Common myeloid progenitor, CD34-positive (primary cell): Measurements from ENCODE around the gene HTR3E. TPM values are rescaled to one million over a fixed set of nuclear protein-coding genes. Genes with fewer than 3 reads are reported as not detected.
A peak's percentile ranks its signal among the peaks of the same experiment; 100 is the strongest.

Experiments used
- CTCF ChIA-PET: fragments of 350-600 bp; sonication (Branson Sonifier 250); formaldehyde crosslinking; loops from one replicate; lab custom pipeline; 2021; ENCODE audit warnings: antibody characterized with exemption; lab: Charles Lee
- POLR2A ChIA-PET: fragments of 350-600 bp; sonication (Branson Sonifier 250); formaldehyde crosslinking; loops from one replicate; lab custom pipeline; 2021; ENCODE audit warnings: antibody characterized with exemption; lab: Charles Lee
- DNase-seq, 3 donors: peaks; one replicate each; pipeline versions ENCODE4 v3.0.0 to v3.0.0-alpha.2; 2013
- H3K27ac ChIP-seq, 2 experiments: 1 replicate in 1 of 2; 2 replicates in 1 of 2; pipeline ENCODE4 v1.7.0; 2013; ENCODE audit warnings: inconsistent platforms in 2 of 2, low read length in 2 of 2, mild to moderate bottlenecking in 2 of 2, low read depth in 1 of 2, moderate library complexity in 1 of 2; ENCODE audit not compliant: severe bottlenecking in 2 of 2, insufficient read depth in 1 of 2, poor library complexity in 1 of 2
- H3K27me3 ChIP-seq, 5 experiments: replicated peaks in 2 of 5; 1 replicate in 3 of 5; 2 replicates in 2 of 5; pipeline versions ENCODE4 v1.6.1 to v1.7.0; 2013; ENCODE audit warnings: low read length in 4 of 5, mild to moderate bottlenecking in 2 of 5, moderate library complexity in 2 of 5, inconsistent platforms in 1 of 5; ENCODE audit not compliant: insufficient read depth in 5 of 5, control insufficient read depth in 4 of 5
- H3K36me3 ChIP-seq, 4 experiments: 1 replicate in 2 of 4; 2 replicates in 2 of 4; pipeline versions ENCODE4 v1.6.1 to v1.7.0; 2013; ENCODE audit warnings: low read length in 3 of 4, control low read depth in 1 of 4, mild to moderate bottlenecking in 1 of 4; ENCODE audit not compliant: control insufficient read depth in 4 of 4, insufficient read depth in 4 of 4
- H3K4me1 ChIP-seq, 4 experiments: 1 replicate in 3 of 4; 2 replicates in 1 of 4; pipeline versions ENCODE4 v1.6.1 to v1.7.1; 2013; ENCODE audit warnings: low read length in 3 of 4, mild to moderate bottlenecking in 3 of 4, control low read depth in 1 of 4, inconsistent platforms in 1 of 4, moderate library complexity in 1 of 4; ENCODE audit not compliant: control insufficient read depth in 4 of 4, insufficient read depth in 4 of 4; ENCODE audit errors: control extremely low read depth in 1 of 4
- H3K4me3 ChIP-seq, 7 experiments: 1 replicate in 4 of 7; 2 replicates in 3 of 7; pipeline versions ENCODE4 v1.5.1 to v1.7.0; 2013; ENCODE audit warnings: mild to moderate bottlenecking in 7 of 7, low read length in 6 of 7, moderate library complexity in 6 of 7, inconsistent platforms in 2 of 7, low read depth in 2 of 7, control low read depth in 1 of 7; ENCODE audit not compliant: insufficient read depth in 4 of 7, control insufficient read depth in 1 of 7; ENCODE audit errors: extremely low read depth in 1 of 7
- H3K9me3 ChIP-seq, 5 experiments: 1 replicate in 4 of 5; 2 replicates in 1 of 5; pipeline versions ENCODE4 v1.6.1 to v1.7.1; 2013; ENCODE audit warnings: low read length in 4 of 5, mild to moderate bottlenecking in 2 of 5, inconsistent platforms in 1 of 5, low read depth in 1 of 5, moderate library complexity in 1 of 5; ENCODE audit not compliant: control insufficient read depth in 4 of 5, insufficient read depth in 2 of 5; ENCODE audit errors: control extremely low read depth in 1 of 5
- WGBS: methylation state at CpG from one replicate; pipeline ENCODE4 v1.1.5; 2013; ENCODE audit not compliant: insufficient coverage; 5-methylcytosine and 5-hydroxymethylcytosine counted together
- polyA plus RNA-seq: library from polyadenylated mRNA; unstranded; fragments of 120-200 nt; gene quantifications from one replicate; pipeline ENCODE4 v1.2.1, GENCODE V29; 2013

Gene HTR3E
- not detected for polyA plus RNA-seq

- Histone ChIP-seq H3K9me3 (peaks cover 3 to 11% (median 6%) of the 10 kb centered on the region in 5 experiments), H3K4me1 (no peaks in the 10 kb centered on the region), H3K36me3 (no peaks in the 10 kb centered on the region), H3K27me3 (peaks cover 0 to 2% (median 0%) of the 10 kb centered on the region in 5 experiments), H3K4me3 (no peak within 1 kb of the TSS), H3K27ac (no peak within 1 kb of the TSS)
- ChIA-PET CTCF (interaction anchor here (0.8 kb wide), 1 partner anchor 39 kb away, joined by 3 read pairs; the partner anchor contains the start of gene EIF2B5), POLR2A (no interaction called here)
- DNase-seq: no peak
- WGBS: 92% methylated on average over 6 of the region's 7 CpGs
Observed at GRCh38 chr3:184096811-184097383, at the start of gene HTR3E. Gene HTR3E (plus strand): TSS chr3:184097064. CDS start chr3:184097530, 466 bp downstream.

- WGBS: 81% methylated on average over 6 of the region's 7 CpGs
Observed at GRCh38 chr3:184050217-184050847, 46.5 kb upstream of the HTR3E start.

DNA sequence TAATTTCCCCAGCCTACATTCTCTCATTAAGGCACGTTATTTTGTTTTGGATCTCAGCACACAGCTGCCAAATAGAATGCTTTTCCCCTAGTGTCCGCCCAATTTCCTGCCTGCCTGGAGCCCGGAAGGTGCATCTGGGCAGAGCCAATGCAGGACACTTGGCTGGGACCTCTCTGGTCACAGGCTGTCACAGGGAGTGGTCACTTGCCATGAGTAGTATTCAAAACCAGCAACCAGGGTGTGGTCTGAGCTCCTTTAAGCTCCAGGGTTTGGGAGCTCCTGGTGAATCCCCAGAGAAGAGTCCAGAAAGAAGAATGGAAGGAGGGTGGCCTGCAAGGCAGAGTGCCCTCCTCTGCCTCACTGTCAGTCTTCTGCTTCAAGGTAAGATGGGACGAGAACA, 44.1 kb upstream of the HTR3E start, which contains the start of gene HTR3C:
Gene HTR3C (plus strand): TSS at position 281 of the 400 bp plus-strand sequence. CDS start 34 bp downstream, at position 315.
- CTCF ChIA-PET: no interaction called here
- H3K27me3 ChIP-seq: peaks cover 0 to 8% (median 3%) of the 10 kb centered on the region in 5 experiments
- POLR2A ChIA-PET: no interaction called here
- no peaks in the 10 kb centered on the region for H3K36me3 ChIP-seq
- peaks cover 0 to 3% (median 0%) of the 10 kb centered on the region in 4 experiments for H3K4me1 ChIP-seq
- DNase-seq: no peak
- H3K9me3 ChIP-seq: no peaks in the 10 kb centered on the region
- H3K27ac ChIP-seq: no peak within 1 kb of the TSS
- H3K4me3 ChIP-seq: no peak within 1 kb of the TSS
- WGBS: 78% methylated on average over 3 of the region's 4 CpGs

More at GRCh38 chr3:184050217-184050847, 46.5 kb upstream of the HTR3E start:
- ChIA-PET CTCF (interaction anchor here (1.4 kb wide), 1 partner anchor 9 kb away, joined by 3 read pairs; no protein-coding TSS in a partner anchor), POLR2A (no interaction called here)
- Histone ChIP-seq H3K27me3 (peaks cover 0 to 8% (median 3%) of the 10 kb centered on the region in 5 experiments), H3K27ac (no peak overlapping the region), H3K36me3 (no peaks in the 10 kb centered on the region), H3K4me3 (no peak overlapping the region), H3K9me3 (no peaks in the 10 kb centered on the region), H3K4me1 (peaks cover 0 to 3% (median 0%) of the 10 kb centered on the region in 4 experiments)
- DNase-seq: peak in 2 of 3 donors; percentile 25 to 39

- POLR2A ChIA-PET: no interaction called here
- Histone ChIP-seq H3K4me1 (no peaks in the 10 kb centered on the region), H3K27me3 (peaks cover 0 to 3% (median 0%) of the 10 kb centered on the region in 5 experiments), H3K36me3 (no peaks in the 10 kb centered on the region), H3K27ac (no peak overlapping the region), H3K9me3 (no peaks in the 10 kb centered on the region), H3K4me3 (no peak overlapping the region)
- CTCF ChIA-PET: interaction anchor here (1.1 to 1.5 kb wide), 3 partner anchors 10 to 192 kb away, joined by 3 to 6 read pairs (median 3); partner anchors contain the start of gene EEF1AKMT4
- no peak for DNase-seq
- WGBS: 91% methylated on average over 8 of the region's 9 CpGs
Observed at GRCh38 chr3:184058029-184058428, 38.8 kb upstream of the HTR3E start.

DNA sequence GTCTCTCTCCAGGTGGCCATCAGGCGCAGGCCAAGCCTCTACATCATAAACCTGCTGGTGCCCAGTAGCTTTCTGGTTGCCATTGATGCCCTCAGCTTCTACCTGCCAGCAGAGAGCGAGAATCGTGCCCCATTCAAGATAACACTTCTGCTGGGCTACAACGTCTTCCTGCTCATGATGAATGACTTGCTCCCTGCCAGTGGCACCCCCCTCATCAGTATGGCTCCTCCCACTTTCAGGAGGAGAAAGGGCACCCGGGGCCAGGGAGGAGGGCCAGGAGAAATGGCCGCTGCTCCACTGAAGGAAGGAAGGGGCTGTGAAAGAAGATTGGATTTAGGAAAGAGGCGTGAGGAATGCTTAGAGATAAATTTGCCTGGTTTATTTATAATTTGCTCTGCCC, 37.4 kb upstream of the HTR3E start:
- ChIA-PET POLR2A (no interaction called here), CTCF (no interaction called here)
- DNase-seq: peak in 1 of 3 donors; percentile 12
- Histone ChIP-seq H3K4me1 (no peaks in the 10 kb centered on the region), H3K9me3 (no peaks in the 10 kb centered on the region), H3K36me3 (no peaks in the 10 kb centered on the region), H3K27me3 (peaks cover 0 to 2% (median 0%) of the 10 kb centered on the region in 5 experiments), H3K4me3 (no peak overlapping the region), H3K27ac (no peak overlapping the region)
- WGBS: 45% methylated on average over 7 of the region's 7 CpGs

DNA sequence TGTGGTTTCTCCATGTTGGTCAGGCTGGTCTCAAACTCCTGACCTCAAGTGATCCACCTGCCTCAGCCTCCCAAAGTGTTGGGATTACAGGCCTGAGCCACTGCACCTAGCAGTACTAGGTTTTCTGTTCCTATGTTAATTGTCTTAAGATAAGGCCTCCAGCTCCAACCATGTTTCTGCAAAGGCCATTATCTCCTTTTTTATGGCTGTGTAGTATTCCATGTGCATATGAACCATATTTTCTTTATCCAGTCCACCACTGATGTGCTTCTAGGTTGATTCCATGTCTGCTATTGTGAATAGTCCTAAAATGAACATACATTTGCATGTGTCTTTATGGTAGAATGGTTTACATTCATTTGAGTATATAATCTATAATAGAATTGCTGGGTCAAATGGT, 34.2 kb upstream of the HTR3E start:
- no peak for DNase-seq
- ChIA-PET POLR2A (no interaction called here), CTCF (no interaction called here)
- no peaks in the 10 kb centered on the region for H3K27me3 ChIP-seq
- H3K27ac ChIP-seq: no peak overlapping the region
- no peaks in the 10 kb centered on the region for H3K9me3 ChIP-seq
- no peak overlapping the region for H3K4me3 ChIP-seq
- H3K4me1 ChIP-seq: no peaks in the 10 kb centered on the region
- H3K36me3 ChIP-seq: no peaks in the 10 kb centered on the region

- Histone ChIP-seq H3K9me3 (peaks cover 3 to 8% (median 3%) of the 10 kb centered on the region in 5 experiments), H3K4me1 (no peaks in the 10 kb centered on the region), H3K36me3 (no peaks in the 10 kb centered on the region), H3K27ac (no peak overlapping the region), H3K27me3 (no peaks in the 10 kb centered on the region), H3K4me3 (no peak overlapping the region)
- DNase-seq: no peak
- CTCF ChIA-PET: no interaction called here
- no CpG with 5 or more reads among the region's 2 CpGs for WGBS
- POLR2A ChIA-PET: no interaction called here
Observed at GRCh38 chr3:184066211-184066610, 30.7 kb upstream of the HTR3E start.
